Smooth muscle cell (in vitro differentiated cells): ENCODE data around the gene SEMA3E. TPM values are rescaled to one million over a fixed set of nuclear protein-coding genes. Genes with fewer than 3 reads are reported as not detected.
"Not testable (repeated sequence)": the region's sequence is repeated elsewhere in the genome, so short reads cannot be mapped to it uniquely, and the experiment has no call there.

ENCODE experiments used
- DNase-seq: peaks from one replicate; lab custom pipeline; 2025; ENCODE audit not compliant: unreplicated experiment; lab: John Stamatoyannopoulos, UW
- H2AFZ ChIP-seq: fragments of 200-600 bp; sonication (generic); 2 replicates; pipeline ENCODE4 v1.6.0; 2016; ENCODE audit warnings: antibody characterized with exemption, low read depth, mild to moderate bottlenecking
- H3F3A ChIP-seq: fragments of 200-600 bp; sonication (generic); 2 replicates; pipeline ENCODE4 v1.6.0; 2017; ENCODE audit warnings: antibody characterized with exemption, low read depth
- H3K27ac ChIP-seq: fragments of 200-600 bp; sonication (generic); 2 replicates; pipeline ENCODE4 v1.5.1; 2016; ENCODE audit warnings: low read depth, mild to moderate bottlenecking
- H3K27me3 ChIP-seq: fragments of 200-600 bp; sonication (generic); 2 replicates; pipeline ENCODE4 v1.6.1; 2016; ENCODE audit warnings: low read depth, mild to moderate bottlenecking
- H3K36me3 ChIP-seq: fragments of 200-600 bp; sonication (generic); 2 replicates; pipeline ENCODE4 v1.5.1; 2016; ENCODE audit warnings: low read depth
- H3K4me1 ChIP-seq: fragments of 200-600 bp; sonication (generic); 2 replicates; pipeline ENCODE4 v1.5.1; 2016; ENCODE audit warnings: low read depth
- H3K4me2 ChIP-seq: fragments of 200-600 bp; sonication (generic); 2 replicates; pipeline ENCODE4 v1.6.0; 2016; ENCODE audit warnings: mild to moderate bottlenecking
- H3K4me3 ChIP-seq: fragments of 200-600 bp; sonication (generic); 2 replicates; pipeline ENCODE4 v1.5.1; 2016; ENCODE audit warnings: mild to moderate bottlenecking
- H3K79me2 ChIP-seq: fragments of 200-600 bp; sonication (generic); 2 replicates; pipeline ENCODE4 v1.6.0; 2016; ENCODE audit warnings: low read depth, mild to moderate bottlenecking
- H3K9ac ChIP-seq: fragments of 200-600 bp; sonication (generic); 2 replicates; pipeline ENCODE4 v1.6.0; 2016; ENCODE audit warnings: low read depth
- H3K9me3 ChIP-seq: fragments of 200-600 bp; sonication (generic); replicated peaks from 2 replicates; pipeline ENCODE4 v1.5.1; 2016; ENCODE audit warnings: low read depth
- H4K20me1 ChIP-seq: fragments of 200-600 bp; sonication (generic); 2 replicates; pipeline ENCODE4 v1.6.0; 2016; ENCODE audit warnings: low read depth
- WGBS: methylation state at CpG from one replicate; pipeline ENCODE4 v1.1.7; 2016; ENCODE audit warnings: low lambda C conversion rate; 5-methylcytosine and 5-hydroxymethylcytosine counted together
- polyA plus RNA-seq: library from polyadenylated mRNA; unstranded; fragments of >200 nt; fragmentation: Nextera tagmentation; extraction: Ambion mirVana; gene quantifications from 2 replicates; pipeline ENCODE4 v1.2.1, GENCODE V29; 2016
- total RNA-seq: library from RNA; depleted of rRNA; stranded (reverse); fragments of >200 nt; gene quantifications from 2 replicates; pipeline ENCODE4 v1.2.3, GENCODE V29; 2014
- TF ChIP-seq, protein P1 (sequence below): fragments of 200-600 bp; sonication (generic); IDR thresholded peaks from 2 replicates; pipeline ENCODE4 v1.5.1; 2017; ENCODE audit warnings: borderline replicate concordance, mild to moderate bottlenecking, antibody characterized with exemption; ENCODE audit not compliant: insufficient read depth, poor library complexity, severe bottlenecking

SEMA3E gene
- total and polyA plus RNA-seq, 2 experiments from 2014 or later, result 0.45 to 0.66 TPM

DNA sequence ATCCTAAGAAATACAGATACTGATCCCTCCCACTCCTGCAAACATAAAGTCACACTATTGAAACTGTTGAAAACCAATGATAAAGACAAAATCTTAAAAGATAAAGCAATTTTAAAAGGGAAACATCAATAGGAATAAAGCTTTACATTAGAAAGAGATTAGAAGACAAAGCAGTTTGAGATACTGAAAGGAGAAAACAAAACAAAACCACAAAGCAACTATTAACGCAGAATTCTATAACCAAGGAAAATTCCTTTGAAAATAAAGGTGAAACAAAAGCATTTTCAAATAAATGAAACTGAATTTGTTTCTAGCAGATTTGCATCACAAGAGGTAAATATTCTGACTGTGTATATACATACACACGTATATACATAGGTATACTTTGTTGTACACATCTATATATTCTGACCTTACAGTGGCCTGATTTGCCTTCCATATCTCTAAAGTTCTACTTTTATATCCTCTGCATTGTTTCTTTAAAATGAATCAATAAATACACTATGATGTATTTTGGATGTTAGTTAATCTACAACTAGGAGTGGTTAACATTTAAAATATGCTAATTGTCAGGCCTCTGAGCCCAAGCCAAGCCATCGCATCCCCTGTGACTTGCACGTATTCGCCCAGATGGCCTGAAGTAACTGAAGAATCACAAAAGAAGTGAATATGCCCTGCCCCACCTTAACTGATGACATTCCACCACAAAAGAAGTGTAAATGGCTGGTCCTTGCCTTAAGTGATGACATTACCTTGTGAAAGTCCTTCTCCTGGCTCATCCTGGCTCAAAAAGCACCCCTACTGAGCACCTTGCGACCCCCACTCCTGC, 189.6 kb downstream of the SEMA3E start:
- H3K36me3 ChIP-seq, H3K9me3 ChIP-seq, H3K4me3 ChIP-seq, H3K27ac ChIP-seq, H3K79me2 ChIP-seq, H3F3A ChIP-seq, H2AFZ ChIP-seq, DNase-seq, H3K4me2 ChIP-seq, H3K9ac ChIP-seq, H4K20me1 ChIP-seq: not testable (repeated sequence)
- Histone ChIP-seq H3K4me1 (peaks cover 14% of the 10 kb centered on the region), H3K27me3 (peaks cover 25% of the 10 kb centered on the region)
- 55% methylated on average over 6 of the region's 6 CpGs for WGBS

GRCh38 chr7:83457022-83457892, 191.7 kb downstream of the SEMA3E start:
- Histone ChIP-seq H3K36me3 (no peaks in the 10 kb centered on the region), H3F3A (no peaks in the 10 kb centered on the region), H3K79me2 (no peaks in the 10 kb centered on the region), H3K4me2 (no peak overlapping the region), H3K27ac (no peak overlapping the region), H4K20me1 (no peaks in the 10 kb centered on the region), H3K4me3 (no peak overlapping the region), H3K4me1 (peaks cover 14% of the 10 kb centered on the region), H2AFZ (no peak overlapping the region), H3K9me3 (no peaks in the 10 kb centered on the region), H3K9ac (no peak overlapping the region), H3K27me3 (peaks cover 25% of the 10 kb centered on the region)
- no peak for DNase-seq
- TF ChIP-seq, protein P1, sequence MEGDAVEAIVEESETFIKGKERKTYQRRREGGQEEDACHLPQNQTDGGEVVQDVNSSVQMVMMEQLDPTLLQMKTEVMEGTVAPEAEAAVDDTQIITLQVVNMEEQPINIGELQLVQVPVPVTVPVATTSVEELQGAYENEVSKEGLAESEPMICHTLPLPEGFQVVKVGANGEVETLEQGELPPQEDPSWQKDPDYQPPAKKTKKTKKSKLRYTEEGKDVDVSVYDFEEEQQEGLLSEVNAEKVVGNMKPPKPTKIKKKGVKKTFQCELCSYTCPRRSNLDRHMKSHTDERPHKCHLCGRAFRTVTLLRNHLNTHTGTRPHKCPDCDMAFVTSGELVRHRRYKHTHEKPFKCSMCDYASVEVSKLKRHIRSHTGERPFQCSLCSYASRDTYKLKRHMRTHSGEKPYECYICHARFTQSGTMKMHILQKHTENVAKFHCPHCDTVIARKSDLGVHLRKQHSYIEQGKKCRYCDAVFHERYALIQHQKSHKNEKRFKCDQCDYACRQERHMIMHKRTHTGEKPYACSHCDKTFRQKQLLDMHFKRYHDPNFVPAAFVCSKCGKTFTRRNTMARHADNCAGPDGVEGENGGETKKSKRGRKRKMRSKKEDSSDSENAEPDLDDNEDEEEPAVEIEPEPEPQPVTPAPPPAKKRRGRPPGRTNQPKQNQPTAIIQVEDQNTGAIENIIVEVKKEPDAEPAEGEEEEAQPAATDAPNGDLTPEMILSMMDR, result no peak
- 25% methylated on average over 5 of the region's 5 CpGs for WGBS

GRCh38 chr7:83456413-83456812, 192.5 kb downstream of the SEMA3E start:
- Histone ChIP-seq H3K4me3 (no peak overlapping the region), H4K20me1 (no peaks in the 10 kb centered on the region), H3K27me3 (peaks cover 25% of the 10 kb centered on the region), H3K9me3 (no peaks in the 10 kb centered on the region), H3K36me3 (no peaks in the 10 kb centered on the region), H3K9ac (no peak overlapping the region), H2AFZ (no peak overlapping the region), H3K79me2 (no peaks in the 10 kb centered on the region), H3K4me1 (peaks cover 19% of the 10 kb centered on the region), H3K4me2 (no peak overlapping the region), H3K27ac (no peak overlapping the region), H3F3A (no peaks in the 10 kb centered on the region)
- TF ChIP-seq, protein P1, result no peak
- WGBS, result 93% methylated on average over 5 of the region's 5 CpGs
- no peak for DNase-seq

DNA sequence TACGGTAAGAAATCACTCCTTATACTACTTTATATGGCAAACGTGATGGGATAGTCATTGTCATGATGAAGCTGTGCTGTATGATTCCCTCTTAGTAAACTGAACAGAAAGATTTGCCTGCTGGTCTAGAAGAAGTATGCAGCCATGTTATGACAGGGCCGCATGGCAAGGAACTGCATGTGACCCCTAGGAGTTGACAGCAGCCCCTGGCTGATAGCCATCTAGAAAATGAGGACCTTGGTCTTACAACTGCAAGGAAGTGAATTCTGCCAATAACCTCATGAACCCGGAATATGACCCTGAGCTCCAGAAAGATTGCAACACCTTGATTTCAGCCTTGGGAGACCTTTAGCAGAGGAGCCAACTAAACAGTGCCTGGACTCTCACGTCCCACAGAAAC, 193.3 kb downstream of the SEMA3E start:
- Histone ChIP-seq H4K20me1 (no peaks in the 10 kb centered on the region), H3K9ac (no peak overlapping the region), H3K4me2 (no peak overlapping the region), H3K27ac (no peak overlapping the region), H2AFZ (no peak overlapping the region), H3K79me2 (no peaks in the 10 kb centered on the region), H3K36me3 (no peaks in the 10 kb centered on the region), H3K9me3 (no peaks in the 10 kb centered on the region), H3K27me3 (peaks cover 18% of the 10 kb centered on the region), H3K4me1 (peaks cover 20% of the 10 kb centered on the region), H3F3A (no peaks in the 10 kb centered on the region), H3K4me3 (no peak overlapping the region)
- 88% methylated on average over 5 of the region's 5 CpGs for WGBS
- TF ChIP-seq, protein P1, result no peak
- DNase-seq, result no peak
